Activated CD4-positive, CD25-positive, alpha-beta regulatory T cell treated with anti-CD3 and anti-CD28 coated beads, Interleukin-2, amount 50 U/mL, for 16 hours (primary cell): ENCODE data around the gene FARS2.

ENCODE experiments used
- DNase-seq: peaks from one replicate; pipeline ENCODE4 v3.0.0-alpha.2; 2020; ENCODE audit warnings: low read depth, low spot score

The FARS2 gene

DNA sequence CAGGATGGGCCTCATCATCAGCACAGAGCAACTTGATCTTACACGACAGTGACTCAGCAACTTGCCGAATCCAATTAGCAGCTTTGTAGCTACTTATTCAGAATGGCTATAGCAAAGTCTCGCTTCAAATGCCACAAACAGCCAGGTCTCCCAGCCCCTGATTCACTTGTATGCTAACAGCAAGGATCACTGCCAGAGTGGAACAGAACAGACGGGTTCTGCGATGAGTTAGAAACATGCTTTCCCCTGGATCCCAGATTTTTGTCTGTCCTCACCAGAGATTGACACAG, 491.0 kb downstream of the FARS2 start:
- DNase-seq = no peak

- DNase-seq = no peak
Observed at GRCh38 chr6:5753209-5753608, 491.9 kb downstream of the FARS2 start.

DNA sequence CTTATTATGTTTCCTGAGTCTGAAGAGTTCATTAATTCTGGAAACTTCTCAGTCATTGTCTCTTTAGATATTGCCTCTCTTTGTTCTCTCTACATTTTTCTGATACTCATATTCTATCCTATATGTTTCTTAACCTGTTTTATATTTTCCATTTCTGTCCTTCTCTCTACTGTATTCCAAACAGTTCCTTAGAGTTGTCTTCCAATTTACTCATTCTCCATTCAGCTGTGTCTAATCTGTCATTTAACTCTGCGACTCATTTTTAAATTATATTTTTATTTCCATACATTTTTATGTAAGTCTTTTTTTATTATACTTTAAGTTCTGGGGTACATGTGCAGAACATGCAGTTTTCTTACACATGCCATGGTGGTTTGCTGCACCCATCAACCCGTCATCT, 493.6 kb downstream of the FARS2 start:
- DNase-seq = no peak

GRCh38 chr6:5759571-5759970, 498.3 kb downstream of the FARS2 start:
- no peak for DNase-seq

DNA sequence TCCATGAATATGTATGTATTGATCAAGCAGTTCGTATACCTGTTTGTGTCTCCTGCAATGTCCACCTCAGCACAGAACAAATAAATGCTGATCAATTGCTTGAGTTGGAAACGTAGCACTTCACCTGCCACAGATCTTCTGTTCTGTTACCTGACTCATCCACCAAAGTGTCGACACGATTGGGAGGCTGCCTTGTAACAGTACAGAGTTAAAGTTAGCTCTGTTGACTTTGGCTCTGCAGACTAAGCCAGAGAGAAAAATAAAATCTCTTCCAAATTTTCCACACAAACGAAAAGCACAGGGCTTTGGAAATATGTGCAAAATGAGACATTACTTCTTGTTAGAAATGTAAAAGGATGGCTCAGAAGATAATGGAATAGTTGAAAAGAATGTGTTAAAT, 500.1 kb downstream of the FARS2 start:
- DNase-seq = no peak

DNA sequence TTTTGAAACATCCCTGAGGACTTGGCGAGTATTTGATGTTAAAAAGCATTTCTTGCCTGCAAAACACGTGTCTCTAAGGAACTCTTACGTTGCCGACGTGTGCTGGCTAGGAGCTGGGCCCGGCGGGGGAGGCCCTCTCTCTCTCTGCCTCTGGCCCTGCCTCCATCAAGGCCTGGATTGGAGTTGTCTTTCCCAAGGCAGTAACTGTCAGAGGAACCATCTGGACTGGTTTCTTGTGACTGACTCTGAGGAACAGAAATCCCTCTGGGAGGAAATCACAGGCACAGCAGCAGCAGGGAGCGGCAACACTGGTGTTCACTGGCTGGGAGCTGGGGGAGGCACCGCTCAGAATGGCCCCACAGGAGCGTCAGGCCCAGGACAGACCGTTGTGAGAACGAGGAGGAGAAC, 501.3 kb downstream of the FARS2 start:
- DNase-seq = no peak

DNA sequence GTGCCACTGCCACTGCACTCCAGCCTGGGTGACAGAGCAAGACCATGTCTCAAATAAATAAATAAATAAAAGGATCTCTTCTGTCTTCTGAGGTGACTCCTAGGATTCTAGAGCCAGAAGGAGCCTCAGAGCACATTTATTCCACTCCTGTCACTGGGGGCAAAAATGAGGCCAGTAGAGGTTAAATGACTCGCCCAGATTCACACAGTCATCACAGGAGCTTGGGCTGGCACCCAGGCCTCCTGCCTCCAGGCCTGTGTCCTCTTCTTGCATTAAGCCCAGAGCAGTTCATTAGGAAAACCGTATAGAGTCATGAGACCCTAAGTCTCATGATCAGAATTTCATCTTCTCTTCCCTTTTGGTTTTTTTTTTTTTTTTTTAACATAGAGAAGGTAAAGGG, 502.1 kb downstream of the FARS2 start:
- no peak for DNase-seq

GRCh38 chr6:5763871-5764270, 502.6 kb downstream of the FARS2 start:
- DNase-seq = no peak

DNA sequence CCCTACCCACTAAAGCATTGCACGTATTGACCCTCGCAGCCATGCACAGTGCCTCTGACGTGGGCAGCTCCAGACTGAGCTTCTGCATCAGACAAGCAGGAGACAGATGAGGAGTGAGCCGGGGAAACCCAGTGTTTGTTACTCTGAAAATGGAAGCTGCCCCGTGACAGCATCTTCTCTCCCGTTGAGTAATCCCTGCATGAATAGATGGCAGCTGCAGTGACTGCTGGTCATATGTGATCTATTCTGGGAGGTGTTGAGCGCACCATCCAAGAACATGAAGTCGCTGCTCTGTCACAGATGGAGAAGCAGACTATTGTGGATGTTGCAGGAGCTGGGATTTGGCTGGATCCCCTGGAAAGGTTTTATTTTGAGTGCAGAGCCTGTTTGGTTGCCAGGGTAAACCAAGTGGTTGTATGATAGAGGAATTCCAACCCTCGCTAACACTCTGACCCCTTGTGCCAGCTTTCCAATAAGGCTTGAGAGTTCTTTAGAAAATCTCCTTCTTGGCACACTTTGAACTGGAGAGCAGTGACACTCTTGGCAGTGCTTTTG, 503.2 kb downstream of the FARS2 start:
- no peak for DNase-seq

DNA sequence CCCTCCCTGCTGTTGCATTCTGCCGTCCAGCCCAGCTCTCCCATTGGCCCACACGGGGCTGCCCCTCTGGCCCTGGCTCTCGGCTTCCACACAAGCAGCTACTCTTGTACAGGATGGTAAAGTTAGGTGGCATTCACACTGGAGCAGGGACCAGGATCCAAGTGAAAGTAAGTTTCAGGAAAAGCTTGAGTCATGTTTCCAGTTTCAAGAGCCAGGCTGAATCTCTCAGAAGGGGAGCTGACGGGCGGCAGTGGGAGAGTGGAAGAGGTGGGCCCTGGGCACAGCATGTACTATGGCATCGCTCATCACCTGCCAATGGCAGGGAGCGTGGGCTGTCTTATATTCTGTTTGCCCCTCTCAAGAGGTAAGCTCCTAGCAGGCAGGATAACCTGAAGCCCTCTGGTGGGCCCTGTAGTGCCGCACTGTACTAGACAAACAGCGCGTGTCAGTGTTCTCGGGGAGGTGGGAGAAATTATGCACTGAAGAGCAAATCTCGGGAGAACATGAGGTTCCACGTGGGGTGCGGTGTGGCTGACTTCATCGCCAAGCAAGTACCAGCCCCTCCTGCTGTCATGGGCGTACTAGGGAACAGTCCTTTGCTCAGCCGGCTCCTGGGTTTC, 503.9 kb downstream of the FARS2 start:
- DNase-seq = no peak

DNA sequence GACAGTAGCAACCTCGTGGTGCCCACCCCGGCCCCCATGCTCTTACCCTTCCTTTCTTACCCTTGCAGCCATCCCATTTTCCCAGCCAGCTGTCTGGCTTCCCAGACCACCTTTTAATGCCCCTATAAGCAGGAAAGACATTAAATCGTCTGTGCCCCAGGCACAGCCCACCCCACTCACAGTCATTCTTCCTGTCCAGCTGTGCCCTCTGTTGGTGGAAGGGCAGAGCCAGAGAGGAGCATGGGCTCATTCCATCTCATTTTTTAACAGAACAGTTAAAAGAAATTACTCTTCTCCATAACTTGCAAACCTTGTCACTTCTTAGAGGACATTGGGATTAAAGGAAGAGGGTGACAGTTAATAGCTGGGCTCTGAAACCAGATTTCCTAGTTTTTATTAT, 504.9 kb downstream of the FARS2 start:
- DNase-seq = no peak

DNA sequence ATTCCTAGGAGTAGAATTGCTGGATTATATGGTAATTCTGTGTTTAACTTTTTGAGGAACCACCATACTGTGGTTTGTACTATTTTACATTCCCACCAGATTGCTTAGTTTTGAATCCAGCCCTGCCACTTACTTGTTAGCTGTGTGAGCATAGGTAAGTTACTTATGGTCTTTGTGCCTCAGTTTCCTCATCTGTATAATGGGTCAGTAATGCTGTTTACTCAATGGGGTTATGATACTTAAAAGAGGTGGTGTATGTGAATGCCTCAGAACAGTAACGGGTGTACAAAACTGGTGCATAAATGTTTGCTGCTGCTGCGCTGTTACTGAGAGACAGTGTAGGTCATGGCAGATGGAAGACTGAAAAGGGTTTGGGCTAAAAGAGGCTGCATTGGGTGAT, 506.2 kb downstream of the FARS2 start:
- DNase-seq = no peak

DNA sequence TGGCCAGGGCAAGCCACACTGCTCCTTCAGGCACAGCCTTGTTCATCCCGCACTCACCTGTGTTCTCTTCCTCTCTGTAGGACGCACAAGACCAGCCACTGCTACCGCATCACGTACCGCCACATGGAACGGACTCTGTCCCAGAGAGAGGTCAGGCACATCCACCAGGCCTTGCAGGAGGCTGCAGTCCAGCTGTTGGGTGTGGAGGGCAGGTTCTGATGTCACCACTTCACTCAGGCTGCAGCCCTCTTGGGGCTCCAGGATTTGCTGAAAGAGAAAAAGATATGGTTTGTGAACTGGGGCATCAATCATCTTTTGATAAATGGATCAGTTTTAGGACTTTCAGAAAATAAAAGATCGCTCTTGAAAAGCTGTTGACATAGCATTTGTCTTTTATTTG, 509.9 kb downstream of the FARS2 start:
- no peak for DNase-seq

GRCh38 chr6:5771759-5772390, 510.6 kb downstream of the FARS2 start:
- no peak for DNase-seq

DNA sequence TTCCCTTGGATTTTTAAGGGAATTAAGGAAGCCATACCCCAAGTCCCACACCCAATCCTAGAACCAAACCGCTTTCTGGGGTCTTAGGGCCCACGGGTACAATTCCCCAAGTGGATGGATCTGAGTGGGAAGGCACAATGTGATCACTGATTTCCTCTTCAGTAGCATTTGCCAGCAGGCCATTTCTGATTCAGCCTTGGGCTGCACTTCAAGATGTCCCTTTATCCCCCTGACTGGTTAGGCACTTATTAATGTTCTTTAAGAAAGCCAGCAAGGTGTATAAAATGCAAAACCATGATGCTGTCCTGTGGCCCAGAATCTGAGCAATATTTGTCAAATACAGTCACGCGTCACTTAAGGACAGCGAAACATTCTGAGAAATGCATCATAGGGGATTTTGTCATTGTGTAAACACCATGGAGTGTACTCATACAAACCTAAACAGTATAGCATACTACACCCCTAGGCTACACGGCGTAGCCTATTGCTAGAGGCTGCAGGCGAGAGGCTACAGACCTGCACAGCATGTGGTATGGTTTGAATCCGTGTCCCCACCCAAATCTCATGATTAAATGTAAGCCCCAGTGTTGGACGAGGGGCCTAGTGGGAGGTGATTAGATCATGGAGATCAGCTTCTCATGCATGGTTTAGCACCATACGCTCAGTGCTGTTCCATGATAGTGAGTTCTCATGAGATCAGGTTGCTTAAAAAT, 511.3 kb downstream of the FARS2 start:
- DNase-seq = no peak

GRCh38 chr6:5776104-5776503, 514.8 kb downstream of the FARS2 start:
- DNase-seq = no peak

DNA sequence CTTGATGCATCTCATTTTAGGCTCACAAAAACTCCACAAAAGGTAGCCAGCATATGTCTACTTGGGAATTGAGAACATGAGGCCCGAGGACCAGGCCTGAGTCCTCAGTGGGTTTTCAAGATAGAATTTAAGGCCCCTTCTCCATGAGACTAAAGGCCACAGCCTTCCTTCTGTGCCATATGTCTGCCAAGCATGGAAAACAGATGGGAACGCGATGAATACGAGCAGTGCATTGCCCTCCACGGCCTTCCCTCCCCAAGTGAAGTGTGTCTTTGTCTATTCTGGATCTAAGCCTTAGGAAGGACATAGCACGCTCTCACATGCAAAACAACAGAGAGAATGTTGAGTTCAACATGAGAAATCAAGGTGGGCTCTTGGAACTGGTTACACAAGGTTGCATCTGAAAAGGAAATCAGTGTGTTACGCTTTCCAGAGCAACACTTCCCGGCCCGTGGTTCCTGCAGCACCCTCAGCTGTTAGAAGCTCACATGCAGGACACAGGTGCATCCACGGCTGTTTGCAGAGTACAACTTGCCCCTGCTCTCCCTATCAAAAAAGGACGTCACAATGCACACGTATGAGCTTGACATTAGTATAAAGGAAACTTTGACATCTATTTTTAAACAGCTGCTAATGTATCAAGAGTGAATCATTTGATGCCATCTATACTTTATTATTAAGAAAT, 515.5 kb downstream of the FARS2 start:
- DNase-seq = no peak

DNA sequence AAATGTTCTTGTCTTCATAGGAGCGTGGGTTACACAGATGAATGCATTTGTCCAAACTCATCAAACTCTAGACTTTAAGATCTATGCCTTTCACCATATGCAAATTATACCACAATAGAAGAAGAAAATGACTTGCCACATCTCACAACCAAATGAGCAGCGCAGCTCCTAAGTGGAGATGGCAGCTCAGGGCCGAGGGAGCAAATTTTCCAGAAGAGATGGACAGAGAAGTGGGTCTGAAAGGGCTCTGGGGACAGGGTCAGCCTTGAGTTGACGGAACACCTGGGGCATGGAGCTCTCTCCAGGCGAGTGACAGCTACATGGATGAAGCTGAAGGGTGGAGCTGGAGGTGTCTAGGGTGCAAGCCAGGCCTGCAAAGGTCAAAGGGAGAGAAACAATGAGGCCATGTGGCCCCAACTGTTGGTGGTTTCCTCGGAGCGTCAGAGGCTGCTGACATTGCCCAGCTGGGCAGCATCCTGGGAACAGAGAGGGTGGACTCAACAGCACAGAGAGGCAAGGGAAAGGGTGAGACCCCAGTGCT, 517.1 kb downstream of the FARS2 start:
- DNase-seq = no peak

DNA sequence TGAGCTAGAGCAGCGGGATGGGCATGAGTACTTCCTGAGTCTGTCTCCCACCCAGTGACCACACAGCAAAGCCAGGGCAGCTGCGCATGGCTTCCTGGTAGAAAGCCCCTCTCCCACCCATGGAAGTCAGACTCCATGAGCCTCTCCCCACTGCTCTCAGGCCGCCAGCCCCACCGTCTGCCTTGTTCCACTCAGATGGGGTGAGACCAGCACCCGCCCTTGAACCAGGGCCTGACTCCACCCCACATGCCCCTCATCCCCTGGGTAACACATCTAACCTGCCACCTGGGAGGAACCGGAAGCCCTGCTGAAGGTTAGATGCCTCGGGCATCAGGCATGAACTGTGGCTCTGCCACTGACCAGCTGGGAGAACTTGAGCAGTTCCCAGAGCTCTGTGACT, 517.6 kb downstream of the FARS2 start:
- DNase-seq = no peak

GRCh38 chr6:5781019-5781418, 519.7 kb downstream of the FARS2 start:
- no peak for DNase-seq

GRCh38 chr6:5781966-5782556, 520.7 kb downstream of the FARS2 start:
- DNase-seq = no peak
